LNCaP clone FGC (cell line): ENCODE results near the gene RAD51C.
A peak's percentile ranks its signal among the peaks of the same experiment; 100 is the strongest.

Source experiments
- DNase-seq: peaks from one replicate; pipeline ENCODE4 v3.0.0-alpha.2; 2011; ENCODE audit warnings: low read depth
- H3K4me3 ChIP-seq: 2 replicates; pipeline ENCODE4 v1.5.1; 2011; ENCODE audit warnings: mild to moderate bottlenecking, low read depth, low read length, control low read depth
- TF ChIP-seq, protein P1 (sequence below): IDR thresholded peaks from 2 replicates; pipeline ENCODE4 v1.5.1; 2012; ENCODE audit warnings: mild to moderate bottlenecking; ENCODE audit not compliant: control insufficient read depth, insufficient read depth; ENCODE audit errors: extremely low read depth

Gene RAD51C

GRCh38 chr17:58661499-58661898 lies 30.9 kb upstream of the RAD51C start:
- TF ChIP-seq, protein P1, sequence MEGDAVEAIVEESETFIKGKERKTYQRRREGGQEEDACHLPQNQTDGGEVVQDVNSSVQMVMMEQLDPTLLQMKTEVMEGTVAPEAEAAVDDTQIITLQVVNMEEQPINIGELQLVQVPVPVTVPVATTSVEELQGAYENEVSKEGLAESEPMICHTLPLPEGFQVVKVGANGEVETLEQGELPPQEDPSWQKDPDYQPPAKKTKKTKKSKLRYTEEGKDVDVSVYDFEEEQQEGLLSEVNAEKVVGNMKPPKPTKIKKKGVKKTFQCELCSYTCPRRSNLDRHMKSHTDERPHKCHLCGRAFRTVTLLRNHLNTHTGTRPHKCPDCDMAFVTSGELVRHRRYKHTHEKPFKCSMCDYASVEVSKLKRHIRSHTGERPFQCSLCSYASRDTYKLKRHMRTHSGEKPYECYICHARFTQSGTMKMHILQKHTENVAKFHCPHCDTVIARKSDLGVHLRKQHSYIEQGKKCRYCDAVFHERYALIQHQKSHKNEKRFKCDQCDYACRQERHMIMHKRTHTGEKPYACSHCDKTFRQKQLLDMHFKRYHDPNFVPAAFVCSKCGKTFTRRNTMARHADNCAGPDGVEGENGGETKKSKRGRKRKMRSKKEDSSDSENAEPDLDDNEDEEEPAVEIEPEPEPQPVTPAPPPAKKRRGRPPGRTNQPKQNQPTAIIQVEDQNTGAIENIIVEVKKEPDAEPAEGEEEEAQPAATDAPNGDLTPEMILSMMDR, result no peak
- no peak for DNase-seq
- no peak overlapping the region for H3K4me3 ChIP-seq

DNA sequence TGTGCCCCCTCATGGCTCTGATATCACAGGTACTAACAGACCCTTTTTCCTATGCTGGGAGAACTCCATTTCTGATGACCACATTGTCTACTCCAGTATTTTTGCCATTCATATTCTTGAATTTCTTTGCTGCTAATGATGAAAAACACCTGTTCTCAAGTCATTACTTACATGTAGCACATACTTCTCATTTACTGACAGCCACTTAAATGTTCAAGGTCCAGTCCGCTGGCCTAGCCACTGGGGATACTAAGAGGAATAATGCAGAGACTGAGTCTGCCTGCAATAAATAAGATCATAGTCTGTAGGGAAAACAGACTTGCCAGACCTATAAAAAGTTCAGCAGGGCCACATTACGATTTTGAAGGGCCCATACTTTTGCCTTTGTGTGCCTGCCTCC lies 28.1 kb upstream of the RAD51C start:
- TF ChIP-seq, protein P1, result no peak
- DNase-seq, result no peak
- no peak overlapping the region for H3K4me3 ChIP-seq

- H3K4me3 ChIP-seq, result peak overlapping the region; percentile 41
- DNase-seq, result peak; percentile 59
- TF ChIP-seq, protein P1, result no peak
Observed at GRCh38 chr17:58665946-58666857, 26.2 kb upstream of the RAD51C start.

DNA sequence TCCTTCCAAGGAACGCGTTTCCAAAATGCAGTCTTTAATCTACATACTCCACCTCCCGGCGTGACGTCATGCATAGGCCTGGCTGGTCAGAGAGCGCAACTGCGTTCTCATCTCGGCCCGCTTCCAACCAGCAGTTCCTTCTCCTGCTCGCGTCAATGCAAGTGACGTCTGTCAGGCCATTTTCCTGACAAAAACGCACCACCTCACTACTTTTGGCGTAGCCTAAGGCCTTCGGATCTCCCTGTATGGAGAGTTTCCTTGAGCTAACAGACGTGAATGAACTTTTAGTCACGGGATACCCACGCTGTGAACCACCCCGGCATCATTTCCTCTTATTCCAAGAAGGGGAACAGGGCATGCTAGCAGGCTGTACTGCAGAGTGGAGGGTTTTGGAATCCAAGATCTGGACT lies 25.5 kb upstream of the RAD51C start:
- DNase-seq, result peak; percentile 94
- TF ChIP-seq, protein P1, result no peak
- peak overlapping the region; percentile 41 for H3K4me3 ChIP-seq

GRCh38 chr17:58667934-58668597 lies 24.3 kb upstream of the RAD51C start:
- TF ChIP-seq, protein P1, result no peak

DNA sequence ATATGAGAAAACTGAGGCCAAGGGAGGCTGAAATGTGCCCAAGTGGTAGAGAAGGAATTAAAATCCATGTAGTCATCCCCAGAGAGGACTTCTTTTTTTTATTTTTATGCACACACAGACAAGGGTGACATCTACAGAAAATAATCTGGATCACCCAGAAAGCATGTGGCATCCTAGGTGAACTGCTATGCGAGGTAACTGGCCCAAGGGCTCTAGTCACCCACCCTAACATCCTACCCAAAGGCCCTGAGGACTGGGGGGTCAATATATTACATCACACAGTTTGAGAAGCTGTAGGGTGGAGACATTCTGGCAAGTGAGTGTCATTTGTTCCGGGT lies 23.8 kb upstream of the RAD51C start:
- TF ChIP-seq, protein P1, result no peak
- no peak overlapping the region for H3K4me3 ChIP-seq
- no peak for DNase-seq

More at GRCh38 chr17:58667934-58668597, 24.3 kb upstream of the RAD51C start:
- no peak for DNase-seq
- no peak overlapping the region for H3K4me3 ChIP-seq
